ENCODE data around the gene ZNF397. TPM values are rescaled to one million over a fixed set of nuclear protein-coding genes. Genes with fewer than 3 reads are reported as not detected.

The ZNF397 gene
- total and polyA plus RNA-seq, 2 donors, result 19.5 to 19.7 TPM

DNA sequence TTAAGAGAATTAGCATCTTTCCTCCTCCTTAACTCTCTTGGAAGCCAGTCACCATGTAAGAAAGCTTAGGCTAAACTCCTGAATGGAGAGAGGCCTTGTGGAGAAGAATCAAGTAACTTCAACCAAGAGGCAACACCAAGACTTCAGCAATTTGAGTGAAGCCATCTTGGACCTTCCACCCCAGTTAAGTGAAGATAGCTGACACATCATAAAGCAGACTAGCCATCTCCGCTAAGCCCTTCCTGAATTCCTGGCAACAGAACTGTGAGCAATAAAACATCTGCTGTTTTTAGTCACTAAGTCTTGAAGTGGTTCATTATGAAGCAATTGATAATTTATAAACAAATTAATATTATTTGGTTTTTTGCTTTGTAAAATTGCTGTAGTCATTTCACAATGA lies 1.5 kb upstream of the ZNF397 start:
- Histone ChIP-seq H3K4me3 (ENCODE audit: low read length in 2 of 2) (no peak overlapping the region), H3K4me1 (ENCODE audit: control insufficient read depth in 2 of 2, insufficient read depth in 2 of 2, low read length in 2 of 2) (peaks cover 3% of the 10 kb centered on the region in 2 donors), H3K27ac (ENCODE audit: low read depth in 1 of 2, low read length in 1 of 2) (no peak overlapping the region), H3K27me3 (ENCODE audit: control insufficient read depth in 2 of 2, insufficient read depth in 1 of 2, low read length in 1 of 2) (no peaks in the 10 kb centered on the region), H3K36me3 (ENCODE audit: control insufficient read depth in 2 of 2, insufficient read depth in 2 of 2, low read length in 1 of 2) (peaks cover 13 to 20% of the 10 kb centered on the region in 2 donors), H3K9me3 (ENCODE audit: control insufficient read depth in 2 of 2, insufficient read depth in 1 of 2, low read length in 1 of 2) (no peaks in the 10 kb centered on the region)
- WGBS, result 97% methylated on average over 1 of the region's 1 CpG
- DNase-seq (ENCODE audit: low read depth in 6 of 9, low spot score in 9 of 9), result no peak

DNA sequence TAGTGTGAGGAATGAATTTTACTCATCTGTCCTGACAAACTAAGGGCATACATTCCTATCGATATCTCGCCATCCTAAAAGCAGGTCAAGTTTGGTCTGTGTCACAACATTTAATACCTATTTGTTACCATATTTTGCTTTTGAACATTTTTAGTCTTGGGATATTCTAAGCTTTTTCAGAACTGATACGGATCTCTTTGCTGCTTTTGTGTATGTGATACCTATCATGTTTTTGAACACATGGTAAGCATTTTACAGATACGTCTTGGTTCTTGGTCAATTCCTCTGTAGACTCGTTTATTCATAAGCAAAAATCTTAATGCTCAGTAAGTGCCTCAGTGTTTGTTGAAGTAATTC lies 592 bp downstream of the ZNF397 start:
- under 1% methylated on average over 5 of the region's 5 CpGs for WGBS
- H3K4me1 ChIP-seq (ENCODE audit: control insufficient read depth in 2 of 2, insufficient read depth in 2 of 2, low read length in 2 of 2), result peaks cover 3% of the 10 kb centered on the region in 2 donors
- H3K27ac ChIP-seq (ENCODE audit: low read depth in 1 of 2, low read length in 1 of 2), result peak overlapping the region in 1 of 2 donors; percentile 83
- no peaks in the 10 kb centered on the region for H3K27me3 ChIP-seq (ENCODE audit: control insufficient read depth in 2 of 2, insufficient read depth in 1 of 2, low read length in 1 of 2)
- H3K9me3 ChIP-seq (ENCODE audit: control insufficient read depth in 2 of 2, insufficient read depth in 1 of 2, low read length in 1 of 2), result no peaks in the 10 kb centered on the region
- H3K4me3 ChIP-seq (ENCODE audit: low read length in 2 of 2), result peak overlapping the region; percentile 81 to 83
- H3K36me3 ChIP-seq (ENCODE audit: control insufficient read depth in 2 of 2, insufficient read depth in 2 of 2, low read length in 1 of 2), result peaks cover 20 to 41% of the 10 kb centered on the region in 2 donors
- DNase-seq (ENCODE audit: low read depth in 6 of 9, low spot score in 9 of 9), result peak in 7 of 9 donors; percentile 9 to 57 (median 22)

DNA sequence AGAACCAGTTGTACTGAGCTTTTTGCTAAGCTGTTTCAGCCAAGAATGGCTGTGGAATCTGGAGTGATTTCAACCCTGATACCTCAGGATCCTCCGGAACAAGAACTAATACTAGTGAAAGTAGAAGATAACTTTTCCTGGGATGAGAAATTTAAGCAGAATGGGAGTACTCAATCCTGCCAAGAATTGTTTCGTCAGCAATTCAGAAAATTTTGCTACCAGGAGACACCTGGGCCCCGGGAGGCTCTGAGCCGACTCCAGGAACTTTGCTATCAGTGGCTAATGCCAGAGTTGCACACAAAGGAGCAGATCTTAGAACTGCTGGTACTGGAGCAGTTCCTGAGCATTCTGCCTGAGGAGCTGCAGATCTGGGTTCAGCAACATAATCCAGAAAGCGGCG lies 1.6 kb downstream of the ZNF397 start:
- 96% methylated on average over 6 of the region's 6 CpGs for WGBS
- peaks cover 3% of the 10 kb centered on the region in 2 donors for H3K4me1 ChIP-seq (ENCODE audit: control insufficient read depth in 2 of 2, insufficient read depth in 2 of 2, low read length in 2 of 2)
- DNase-seq (ENCODE audit: low read depth in 6 of 9, low spot score in 9 of 9), result no peak
- no peak overlapping the region for H3K27ac ChIP-seq (ENCODE audit: low read depth in 1 of 2, low read length in 1 of 2)
- H3K27me3 ChIP-seq (ENCODE audit: control insufficient read depth in 2 of 2, insufficient read depth in 1 of 2, low read length in 1 of 2), result no peaks in the 10 kb centered on the region
- H3K4me3 ChIP-seq (ENCODE audit: low read length in 2 of 2), result no peak overlapping the region
- no peaks in the 10 kb centered on the region for H3K9me3 ChIP-seq (ENCODE audit: control insufficient read depth in 2 of 2, insufficient read depth in 1 of 2, low read length in 1 of 2)
- H3K36me3 ChIP-seq (ENCODE audit: control insufficient read depth in 2 of 2, insufficient read depth in 2 of 2, low read length in 1 of 2), result peaks cover 29 to 51% of the 10 kb centered on the region in 2 donors

DNA sequence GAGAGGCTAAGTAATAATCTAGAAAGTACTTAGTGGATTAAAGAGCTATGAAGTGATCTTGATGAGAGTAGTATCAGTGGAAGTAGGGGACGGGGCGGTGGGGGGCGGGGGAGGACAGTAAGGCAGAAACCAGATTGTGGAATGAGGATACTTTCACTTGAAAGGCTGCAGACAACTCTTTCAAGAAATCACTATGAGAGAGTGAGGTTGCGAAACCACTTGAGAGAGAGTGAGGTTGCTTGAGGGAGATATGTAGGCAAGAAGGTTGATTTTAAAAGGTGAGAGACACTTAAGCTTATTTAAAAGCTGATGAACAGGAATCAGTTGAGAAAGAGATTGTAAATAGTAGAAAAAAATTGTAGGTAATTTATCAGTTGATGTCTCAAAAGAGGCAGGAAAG lies 3.8 kb downstream of the ZNF397 start:
- Histone ChIP-seq H3K9me3 (ENCODE audit: control insufficient read depth in 2 of 2, insufficient read depth in 1 of 2, low read length in 1 of 2) (no peaks in the 10 kb centered on the region), H3K36me3 (ENCODE audit: control insufficient read depth in 2 of 2, insufficient read depth in 2 of 2, low read length in 1 of 2) (peaks cover 42 to 68% of the 10 kb centered on the region in 2 donors), H3K27me3 (ENCODE audit: control insufficient read depth in 2 of 2, insufficient read depth in 1 of 2, low read length in 1 of 2) (no peaks in the 10 kb centered on the region), H3K27ac (ENCODE audit: low read depth in 1 of 2, low read length in 1 of 2) (no peak overlapping the region), H3K4me3 (ENCODE audit: low read length in 2 of 2) (no peak overlapping the region), H3K4me1 (ENCODE audit: control insufficient read depth in 2 of 2, insufficient read depth in 2 of 2, low read length in 2 of 2) (peaks cover 3% of the 10 kb centered on the region in 2 donors)
- DNase-seq (ENCODE audit: low read depth in 6 of 9, low spot score in 9 of 9), result peak in 1 of 9 donors; percentile 18
- 94% methylated on average over 4 of the region's 4 CpGs for WGBS

DNA sequence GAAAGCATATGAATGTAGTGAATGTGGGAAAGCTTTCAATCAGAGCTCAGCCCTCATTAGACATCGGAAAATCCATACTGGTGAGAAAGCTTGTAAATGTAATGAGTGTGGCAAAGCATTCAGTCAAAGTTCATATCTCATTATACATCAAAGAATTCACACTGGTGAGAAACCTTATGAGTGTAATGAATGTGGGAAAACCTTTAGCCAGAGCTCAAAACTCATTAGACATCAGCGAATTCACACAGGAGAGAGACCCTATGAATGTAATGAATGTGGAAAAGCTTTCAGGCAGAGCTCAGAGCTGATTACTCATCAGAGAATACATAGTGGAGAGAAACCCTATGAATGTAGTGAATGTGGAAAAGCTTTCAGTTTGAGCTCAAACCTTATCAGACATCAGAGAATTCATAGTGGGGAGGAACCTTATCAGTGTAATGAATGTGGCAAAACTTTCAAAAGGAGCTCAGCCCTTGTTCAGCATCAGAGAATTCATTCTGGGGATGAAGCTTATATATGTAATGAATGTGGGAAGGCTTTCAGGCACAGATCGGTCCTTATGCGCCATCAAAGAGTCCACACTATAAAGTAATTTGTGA lies 5.0 kb downstream of the ZNF397 start:
- 98% methylated on average over 4 of the region's 4 CpGs for WGBS
- H3K4me1 ChIP-seq (ENCODE audit: control insufficient read depth in 2 of 2, insufficient read depth in 2 of 2, low read length in 2 of 2), result peaks cover 0 to 3% of the 10 kb centered on the region in 2 donors
- H3K4me3 ChIP-seq (ENCODE audit: low read length in 2 of 2), result no peak overlapping the region

DNA sequence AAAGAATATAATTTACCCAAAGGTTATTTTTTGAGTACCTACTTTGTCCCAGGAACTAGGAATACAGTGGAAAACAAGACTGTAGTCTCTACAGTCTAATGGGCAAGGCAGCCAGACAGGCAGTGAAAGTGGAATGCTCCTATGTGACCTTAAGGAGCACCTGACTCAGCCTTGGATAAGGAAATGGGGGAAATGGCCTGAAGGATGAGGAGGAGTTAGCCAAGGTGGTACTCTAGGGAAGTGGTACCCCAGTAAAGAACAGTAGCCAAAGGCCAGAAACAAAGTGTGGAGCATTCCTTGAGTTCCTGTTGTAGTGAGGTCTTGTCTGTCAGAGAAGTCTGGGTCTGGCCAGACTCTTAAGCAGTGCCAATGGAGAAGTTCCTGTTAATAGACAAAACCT lies 6.0 kb downstream of the ZNF397 start:
- Histone ChIP-seq H3K27ac (ENCODE audit: low read depth in 1 of 2, low read length in 1 of 2) (no peak overlapping the region), H3K36me3 (ENCODE audit: control insufficient read depth in 2 of 2, insufficient read depth in 2 of 2, low read length in 1 of 2) (peaks cover 47 to 73% of the 10 kb centered on the region in 2 donors), H3K4me3 (ENCODE audit: low read length in 2 of 2) (no peak overlapping the region), H3K27me3 (ENCODE audit: control insufficient read depth in 2 of 2, insufficient read depth in 1 of 2, low read length in 1 of 2) (no peaks in the 10 kb centered on the region), H3K9me3 (ENCODE audit: control insufficient read depth in 2 of 2, insufficient read depth in 1 of 2, low read length in 1 of 2) (no peaks in the 10 kb centered on the region), H3K4me1 (ENCODE audit: control insufficient read depth in 2 of 2, insufficient read depth in 2 of 2, low read length in 2 of 2) (peaks cover 0 to 3% of the 10 kb centered on the region in 2 donors)
- DNase-seq (ENCODE audit: low read depth in 6 of 9, low spot score in 9 of 9), result no peak

More for the DNA sequence above, 5.0 kb downstream of the ZNF397 start:
- Histone ChIP-seq H3K36me3 (ENCODE audit: control insufficient read depth in 2 of 2, insufficient read depth in 2 of 2, low read length in 1 of 2) (peaks cover 47 to 68% of the 10 kb centered on the region in 2 donors), H3K27ac (ENCODE audit: low read depth in 1 of 2, low read length in 1 of 2) (no peak overlapping the region), H3K9me3 (ENCODE audit: control insufficient read depth in 2 of 2, insufficient read depth in 1 of 2, low read length in 1 of 2) (no peaks in the 10 kb centered on the region), H3K27me3 (ENCODE audit: control insufficient read depth in 2 of 2, insufficient read depth in 1 of 2, low read length in 1 of 2) (no peaks in the 10 kb centered on the region)
- no peak for DNase-seq (ENCODE audit: low read depth in 6 of 9, low spot score in 9 of 9)

DNA sequence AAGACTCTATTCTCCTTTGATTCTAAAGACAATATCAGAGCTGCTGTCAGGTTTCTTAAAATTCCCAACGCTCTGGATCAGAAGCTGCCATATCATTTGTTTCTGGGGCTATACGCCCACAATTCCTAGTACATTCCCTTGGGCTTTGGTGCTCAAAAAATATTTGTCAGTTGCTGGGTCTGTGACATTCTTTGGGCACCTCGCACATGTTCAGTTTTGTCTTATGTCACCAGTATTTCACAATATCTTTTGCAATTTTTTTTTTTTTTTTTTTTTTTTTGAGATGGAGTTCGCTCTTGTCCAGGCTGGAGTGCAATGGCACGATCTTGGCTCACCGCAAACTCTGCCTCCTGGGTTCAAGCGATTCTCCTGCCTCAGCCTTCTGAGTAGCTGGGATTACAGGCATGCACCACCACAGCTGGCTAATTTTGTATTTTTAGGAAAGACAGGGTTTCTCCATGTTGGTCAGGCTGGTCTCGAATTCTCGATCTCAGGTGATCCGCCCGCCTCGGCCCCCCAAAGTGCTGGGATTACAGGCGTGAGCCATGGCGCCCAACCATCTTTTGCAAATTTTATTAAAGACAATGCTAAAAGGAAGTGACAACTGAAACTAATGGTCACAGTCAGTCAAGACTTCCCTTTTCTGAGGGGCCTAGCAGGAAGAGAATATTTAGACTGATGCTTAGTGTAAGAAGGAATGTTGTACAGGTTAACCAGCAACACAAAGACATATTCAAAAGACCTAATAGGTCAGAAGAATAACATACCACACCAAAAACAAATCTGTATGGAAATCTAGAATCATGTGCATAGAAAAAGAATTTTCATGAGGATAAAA lies 6.8 kb downstream of the ZNF397 start:
- Histone ChIP-seq H3K4me1 (ENCODE audit: control insufficient read depth in 2 of 2, insufficient read depth in 2 of 2, low read length in 2 of 2) (no peaks in the 10 kb centered on the region), H3K9me3 (ENCODE audit: control insufficient read depth in 2 of 2, insufficient read depth in 1 of 2, low read length in 1 of 2) (peaks cover 0 to 4% of the 10 kb centered on the region in 2 donors), H3K27ac (ENCODE audit: low read depth in 1 of 2, low read length in 1 of 2) (no peak overlapping the region), H3K27me3 (ENCODE audit: control insufficient read depth in 2 of 2, insufficient read depth in 1 of 2, low read length in 1 of 2) (no peaks in the 10 kb centered on the region), H3K4me3 (ENCODE audit: low read length in 2 of 2) (no peak overlapping the region), H3K36me3 (ENCODE audit: control insufficient read depth in 2 of 2, insufficient read depth in 2 of 2, low read length in 1 of 2) (peaks cover 49 to 70% of the 10 kb centered on the region in 2 donors)
- no peak for DNase-seq (ENCODE audit: low read depth in 6 of 9, low spot score in 9 of 9)
- WGBS, result 99% methylated on average over 14 of the region's 14 CpGs

DNA sequence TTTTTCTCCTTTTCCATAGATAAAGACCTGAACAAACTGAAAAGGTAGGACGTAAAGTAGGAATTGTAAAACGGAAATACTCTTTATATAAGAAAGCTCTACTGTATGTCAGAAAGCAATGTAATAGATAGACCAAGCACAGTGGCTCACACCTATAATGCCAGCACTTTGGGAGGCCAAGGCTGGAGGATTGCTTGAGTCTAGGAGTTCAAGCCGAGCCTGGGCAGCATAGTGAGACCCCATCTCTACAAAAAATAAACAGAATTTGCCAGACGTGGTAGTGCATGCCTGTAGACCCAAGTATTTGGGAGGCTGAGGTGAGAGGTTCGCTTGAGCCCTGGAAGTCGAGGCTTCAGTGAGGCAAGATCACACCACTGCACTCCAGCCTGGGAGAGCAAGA lies 7.6 kb downstream of the ZNF397 start:
- H3K9me3 ChIP-seq (ENCODE audit: control insufficient read depth in 2 of 2, insufficient read depth in 1 of 2, low read length in 1 of 2), result peaks cover 0 to 4% of the 10 kb centered on the region in 2 donors

DNA sequence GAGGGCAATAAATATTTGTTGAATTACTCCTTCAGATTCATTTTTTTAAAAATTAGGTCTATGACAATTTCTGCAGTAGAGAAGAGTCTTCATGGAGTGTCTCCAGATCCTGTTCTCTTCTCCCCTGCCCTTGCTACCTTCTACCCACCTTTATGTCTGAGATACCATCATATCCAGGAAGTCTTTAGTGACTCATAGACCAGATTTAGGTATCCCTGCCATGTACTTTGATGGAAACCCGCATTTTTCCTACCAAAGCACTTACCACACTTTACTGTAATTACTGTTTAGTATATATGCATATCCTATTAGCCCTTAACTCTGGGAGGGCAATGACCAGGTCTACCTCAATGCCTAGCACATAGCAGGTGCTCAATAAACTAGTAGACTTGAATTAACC lies 11.6 kb downstream of the ZNF397 start:
- DNase-seq (ENCODE audit: low read depth in 6 of 9, low spot score in 9 of 9), result no peak
- no peaks in the 10 kb centered on the region for H3K4me1 ChIP-seq (ENCODE audit: control insufficient read depth in 2 of 2, insufficient read depth in 2 of 2, low read length in 2 of 2)
- H3K27me3 ChIP-seq (ENCODE audit: control insufficient read depth in 2 of 2, insufficient read depth in 1 of 2, low read length in 1 of 2), result no peaks in the 10 kb centered on the region
- H3K27ac ChIP-seq (ENCODE audit: low read depth in 1 of 2, low read length in 1 of 2), result no peak overlapping the region
- peaks cover 28 to 43% of the 10 kb centered on the region in 2 donors for H3K36me3 ChIP-seq (ENCODE audit: control insufficient read depth in 2 of 2, insufficient read depth in 2 of 2, low read length in 1 of 2)
- 100% methylated on average over 1 of the region's 1 CpG for WGBS
- H3K9me3 ChIP-seq (ENCODE audit: control insufficient read depth in 2 of 2, insufficient read depth in 1 of 2, low read length in 1 of 2), result peaks cover 0 to 4% of the 10 kb centered on the region in 2 donors
- no peak overlapping the region for H3K4me3 ChIP-seq (ENCODE audit: low read length in 2 of 2)

More for the DNA sequence above, 7.6 kb downstream of the ZNF397 start:
- H3K27ac ChIP-seq (ENCODE audit: low read depth in 1 of 2, low read length in 1 of 2), result no peak overlapping the region
- H3K4me1 ChIP-seq (ENCODE audit: control insufficient read depth in 2 of 2, insufficient read depth in 2 of 2, low read length in 2 of 2), result no peaks in the 10 kb centered on the region
- H3K36me3 ChIP-seq (ENCODE audit: control insufficient read depth in 2 of 2, insufficient read depth in 2 of 2, low read length in 1 of 2), result peaks cover 46 to 63% of the 10 kb centered on the region in 2 donors
- H3K27me3 ChIP-seq (ENCODE audit: control insufficient read depth in 2 of 2, insufficient read depth in 1 of 2, low read length in 1 of 2), result no peaks in the 10 kb centered on the region
- no peak overlapping the region for H3K4me3 ChIP-seq (ENCODE audit: low read length in 2 of 2)
- no peak for DNase-seq (ENCODE audit: low read depth in 6 of 9, low spot score in 9 of 9)
- 98% methylated on average over 6 of the region's 6 CpGs for WGBS
